ENCODE results near the gene NECTIN1.

NECTIN1 gene

DNA sequence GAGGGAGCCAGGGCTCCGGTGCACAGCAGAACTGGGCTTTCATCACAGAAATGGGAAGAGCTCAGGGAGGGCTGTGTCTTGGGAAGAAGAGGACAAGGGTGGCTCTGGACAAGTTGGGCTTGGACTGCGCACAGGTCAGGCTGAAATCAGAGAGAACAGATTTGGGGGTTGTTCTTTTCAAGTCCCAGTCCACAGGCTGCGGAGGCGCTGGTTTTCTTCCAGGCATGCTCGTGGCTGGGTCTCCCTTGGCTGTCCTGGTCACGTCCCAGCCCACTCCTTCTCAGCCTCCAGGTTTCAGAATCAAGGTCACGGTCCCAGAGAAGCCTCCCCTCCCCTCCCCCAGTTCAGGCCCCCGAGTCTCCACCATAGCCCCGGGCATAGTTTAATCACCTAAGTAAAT is 17.0 kb downstream of the NECTIN1 start:
- DNase-seq: no peak

DNA sequence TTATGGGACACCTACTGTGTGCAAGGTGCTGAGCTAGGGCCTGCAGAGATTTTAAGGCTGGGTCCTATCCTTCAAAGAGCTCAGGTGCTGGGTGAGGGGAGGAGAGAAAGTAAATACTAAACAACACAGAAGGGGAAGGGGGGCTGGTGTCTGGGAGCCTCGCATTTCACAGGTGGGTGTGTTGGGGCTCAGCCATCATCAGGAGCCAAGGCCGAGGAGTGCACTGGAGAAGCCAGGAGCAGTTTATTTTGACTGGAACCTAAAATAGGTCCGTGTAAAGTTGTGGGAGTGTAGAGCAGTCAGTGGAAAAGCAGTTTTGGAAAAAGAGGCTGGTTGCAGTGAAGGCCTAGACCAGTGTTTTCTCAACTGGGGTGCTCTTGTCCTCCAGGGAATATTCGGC is 17.5 kb downstream of the NECTIN1 start:
- no peak for DNase-seq

DNA sequence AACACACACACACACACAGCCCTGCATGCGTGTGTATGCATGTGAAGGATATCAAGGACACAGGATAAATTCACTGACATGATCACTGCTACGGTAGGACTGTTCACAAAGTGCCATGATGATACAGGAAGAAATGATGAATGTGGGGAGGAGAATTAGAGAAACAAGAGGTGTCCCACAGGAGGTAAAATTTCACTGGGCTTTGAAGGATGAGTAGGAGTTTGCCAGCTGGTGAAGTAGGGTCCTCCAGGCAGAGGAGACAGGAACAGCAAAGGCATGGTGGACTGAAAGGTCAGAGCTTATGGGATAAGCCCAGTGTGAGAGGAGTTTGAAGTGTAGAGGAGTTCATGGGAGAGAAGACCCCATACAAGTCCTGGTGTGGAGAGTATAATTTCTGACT is 18.6 kb downstream of the NECTIN1 start:
- DNase-seq: no peak

DNA sequence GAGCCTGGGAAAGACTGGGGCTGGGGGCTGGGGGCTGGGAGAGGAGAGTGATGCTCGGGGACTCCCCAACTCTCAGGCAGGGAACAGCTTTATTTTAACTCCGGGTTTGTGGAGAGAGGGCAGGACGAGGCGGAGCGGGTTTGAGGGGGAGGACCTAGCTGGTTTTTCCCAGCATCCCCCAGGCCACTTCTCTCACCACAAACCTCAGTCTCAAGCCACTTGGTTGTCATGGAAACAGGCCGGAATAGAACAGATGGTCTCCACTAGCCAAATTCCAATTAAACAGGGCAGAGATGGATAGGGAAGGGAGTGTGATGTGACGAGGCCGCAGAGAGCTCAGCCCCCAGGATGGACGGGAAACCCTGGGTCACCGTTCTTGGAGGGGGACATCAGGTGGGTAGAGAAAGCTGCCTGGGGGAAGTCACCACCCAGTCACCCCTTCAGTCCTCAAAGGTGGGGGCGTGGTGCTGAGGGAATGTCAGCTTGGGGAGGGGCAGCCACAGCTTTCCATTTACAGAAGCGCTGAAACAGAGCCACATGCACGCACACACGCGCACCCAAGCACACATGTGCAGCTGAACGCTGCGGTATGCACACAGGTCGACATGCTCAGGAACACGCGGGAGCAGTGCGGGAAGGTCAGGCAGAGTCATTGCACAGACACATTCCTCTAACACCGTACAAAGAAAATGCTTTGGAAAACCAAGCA is 19.2 kb downstream of the NECTIN1 start:
- no peak for DNase-seq

DNA sequence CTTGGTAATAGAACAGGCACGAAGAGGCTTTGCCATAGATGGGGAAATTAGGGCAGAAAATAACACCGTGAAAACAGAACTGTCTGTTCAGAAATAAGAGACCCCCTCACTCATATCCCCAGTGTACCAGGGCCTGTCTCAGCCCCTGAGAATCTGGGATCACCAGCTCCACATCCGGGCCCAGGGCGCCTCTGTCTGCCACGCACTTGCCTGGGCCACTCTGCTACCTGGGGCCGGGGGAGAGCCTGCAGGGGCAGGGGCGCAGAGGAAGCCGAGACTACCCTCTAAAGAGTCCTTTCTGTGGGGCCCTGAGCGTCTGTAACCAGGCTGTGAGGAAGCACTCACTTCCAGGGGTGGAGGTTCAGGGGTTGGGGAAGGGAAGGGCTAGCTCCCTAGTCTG is 19.8 kb downstream of the NECTIN1 start:
- no peak for DNase-seq

DNA sequence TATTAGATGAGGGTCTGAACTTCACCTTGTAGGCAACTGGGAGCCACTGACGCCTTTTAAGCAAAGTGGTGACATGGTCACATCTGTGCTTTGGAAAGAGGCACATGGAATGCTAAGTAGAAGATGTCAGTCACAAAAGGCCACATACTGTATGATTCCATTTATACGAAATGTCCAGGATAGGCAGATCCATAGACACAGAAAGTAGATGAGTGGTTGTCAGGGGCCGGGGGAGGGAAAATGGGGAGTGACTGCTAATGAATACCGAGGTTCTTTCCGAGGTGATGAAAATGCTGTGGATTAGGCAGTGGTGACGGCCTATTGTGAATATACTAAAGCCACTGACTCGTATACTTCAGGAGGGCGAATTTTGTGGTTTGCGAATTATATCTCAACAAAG is 20.6 kb downstream of the NECTIN1 start:
- no peak for DNase-seq

DNA sequence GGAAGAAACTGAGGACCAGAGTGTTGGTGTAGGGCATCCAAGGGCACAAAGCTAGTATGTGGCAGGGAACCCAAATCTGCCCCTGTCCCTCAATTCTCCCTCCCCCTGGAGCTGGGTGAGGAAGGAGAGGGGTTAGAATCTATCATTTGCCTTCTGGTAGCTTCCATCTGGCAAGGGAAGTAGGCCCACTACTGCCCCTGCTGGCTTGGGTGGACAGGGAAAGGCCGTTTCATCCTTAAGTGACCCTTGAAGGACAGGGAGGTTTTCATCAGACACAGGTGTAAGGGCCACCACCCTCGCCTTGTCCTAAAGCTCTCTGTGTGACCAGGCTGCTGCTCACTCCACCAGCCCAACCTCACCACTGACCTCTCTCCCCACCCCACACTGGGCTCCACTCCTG is 22.1 kb downstream of the NECTIN1 start:
- no peak for DNase-seq

DNA sequence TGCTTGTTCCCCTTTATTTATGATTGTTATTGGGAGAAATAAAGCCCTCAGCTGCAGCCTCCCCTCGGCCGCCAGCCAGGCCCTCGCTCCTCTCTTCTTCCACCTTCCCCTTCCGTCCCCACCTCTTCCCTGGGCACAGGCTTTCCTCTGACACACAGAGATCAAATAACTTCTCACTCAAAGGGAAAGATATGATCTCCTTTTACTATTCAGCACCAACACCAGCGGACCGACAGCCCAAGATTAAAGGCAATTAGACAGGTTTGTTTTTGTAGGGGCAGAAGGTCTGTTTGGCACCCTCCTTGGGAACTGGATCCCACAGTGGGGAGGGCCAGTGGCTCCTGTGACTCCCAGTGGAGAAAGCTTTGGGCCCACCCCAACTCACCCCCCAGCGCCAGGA is 23.0 kb downstream of the NECTIN1 start:
- DNase-seq: no peak

DNA sequence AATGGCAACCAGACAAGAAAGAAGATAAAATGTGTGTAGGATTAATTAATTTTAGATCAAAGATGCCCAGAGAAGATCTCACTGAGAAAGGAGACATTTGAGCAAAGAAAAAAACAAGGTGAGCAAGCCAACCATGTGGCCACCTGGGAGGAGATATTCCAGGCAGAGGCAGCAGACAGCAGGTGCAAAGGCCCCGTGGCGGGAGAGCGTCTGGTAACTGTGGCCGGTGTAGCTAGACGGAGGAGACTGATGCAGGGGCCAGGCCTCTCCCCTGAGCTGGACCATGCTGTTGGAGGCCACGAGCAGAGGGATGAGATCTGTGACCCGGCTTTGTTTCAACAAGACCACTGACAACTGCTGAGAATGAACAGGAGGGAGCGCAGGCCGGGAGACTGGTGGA is 23.6 kb downstream of the NECTIN1 start:
- no peak for DNase-seq

DNA sequence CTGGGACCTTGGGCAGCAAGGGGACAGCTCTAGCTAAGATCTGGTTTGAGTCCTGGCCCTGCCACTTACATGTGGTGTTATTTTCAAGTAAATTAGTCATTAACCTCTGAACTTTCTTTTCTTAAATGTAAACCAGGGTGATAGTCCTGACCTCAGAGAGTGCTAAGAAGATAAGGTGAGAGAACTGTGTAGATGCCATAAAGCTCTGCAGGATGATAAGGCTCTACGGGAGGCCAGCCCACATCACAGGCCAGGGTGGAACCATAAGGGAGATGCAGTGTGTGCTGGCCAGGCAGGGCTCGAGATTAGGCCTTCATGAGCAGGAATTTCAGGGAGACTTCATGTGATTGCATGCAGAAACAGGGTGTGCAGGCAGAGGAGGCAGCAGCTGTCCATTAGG is 24.2 kb downstream of the NECTIN1 start:
- no peak for DNase-seq

DNA sequence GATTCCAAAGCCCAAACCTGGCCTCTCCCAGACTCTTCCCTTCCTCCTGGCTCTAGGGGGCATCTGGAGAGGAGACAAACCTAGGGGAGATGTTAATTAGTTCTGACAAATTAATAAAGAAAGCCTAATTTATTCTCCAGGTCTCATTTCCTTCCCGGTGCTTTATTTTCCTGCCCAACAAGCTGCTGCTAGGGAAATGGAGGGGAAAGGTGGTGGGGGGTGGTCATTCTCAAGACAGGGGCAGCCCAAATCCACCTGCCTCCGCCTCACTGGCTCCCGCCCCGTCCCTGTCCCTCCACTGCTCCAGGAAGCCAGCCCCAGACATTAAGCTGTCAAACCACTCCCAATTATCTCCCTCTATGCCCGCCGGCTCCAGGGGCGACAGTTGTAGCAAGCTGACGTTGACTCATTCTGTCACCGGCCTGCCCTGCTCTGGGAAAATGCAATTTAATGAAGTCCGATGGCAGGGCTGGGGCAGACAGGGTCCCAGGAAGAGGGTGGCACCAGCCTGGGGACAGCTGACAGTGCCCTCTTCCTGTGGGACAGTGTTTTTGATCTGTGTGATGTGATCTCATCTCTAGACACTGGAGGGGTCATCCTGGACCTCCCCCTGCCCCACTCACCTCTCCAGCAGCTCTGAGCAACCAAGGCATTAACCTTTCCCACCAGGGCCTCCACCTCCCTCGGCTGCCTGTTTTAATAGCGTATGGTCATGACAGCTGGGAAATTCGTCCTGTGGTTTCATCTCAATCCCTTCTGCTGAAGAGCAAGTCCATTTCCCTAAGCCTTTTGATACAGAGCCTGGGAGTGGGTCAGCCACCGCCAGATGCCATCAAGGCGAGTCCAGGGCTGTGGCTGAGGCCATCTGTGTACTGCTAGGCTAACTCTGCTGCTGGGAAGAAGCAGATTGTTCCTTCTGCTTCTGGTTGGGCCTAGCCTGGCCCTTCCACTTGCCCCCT is 27.1 kb downstream of the NECTIN1 start:
- no peak for DNase-seq

DNA sequence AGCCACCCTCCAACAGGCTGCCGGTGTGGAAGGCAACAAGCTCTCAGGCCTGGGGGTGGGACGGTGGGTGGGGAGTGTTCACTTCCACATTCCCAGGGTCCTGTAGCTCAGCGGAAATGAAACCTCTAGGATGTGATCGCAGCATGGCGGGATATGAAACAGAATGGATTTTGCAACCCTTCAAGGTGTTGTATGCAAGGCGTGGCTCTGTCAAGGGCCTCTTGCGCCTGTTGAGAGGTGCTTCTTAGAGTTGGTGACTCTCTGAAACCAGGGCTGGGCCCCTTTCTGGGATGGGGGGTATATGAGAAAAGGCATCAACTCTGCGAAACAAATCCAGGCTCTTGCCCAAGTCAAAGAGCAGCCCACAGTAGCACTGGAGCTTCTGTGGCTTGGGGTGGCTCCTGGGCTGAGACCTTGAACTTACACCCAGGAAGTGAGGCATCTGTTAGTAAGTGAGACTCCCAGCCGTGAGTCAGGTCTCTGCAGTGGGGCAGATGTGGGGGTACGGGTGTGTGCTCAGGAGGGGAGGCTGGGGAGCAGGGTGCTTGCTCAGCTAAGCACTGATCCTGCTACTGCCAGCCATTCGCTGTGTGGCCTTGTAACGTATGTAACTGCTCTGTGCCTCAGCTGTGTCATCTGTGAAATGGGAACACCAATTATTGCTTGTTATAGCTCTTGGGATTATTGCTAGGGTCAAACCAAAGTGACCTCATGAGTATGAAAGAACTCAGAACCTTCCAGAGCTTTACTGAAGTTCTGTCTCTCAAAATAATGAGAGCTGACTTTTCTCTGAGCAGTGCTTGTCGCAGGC is 28.3 kb downstream of the NECTIN1 start:
- DNase-seq: no peak

DNA sequence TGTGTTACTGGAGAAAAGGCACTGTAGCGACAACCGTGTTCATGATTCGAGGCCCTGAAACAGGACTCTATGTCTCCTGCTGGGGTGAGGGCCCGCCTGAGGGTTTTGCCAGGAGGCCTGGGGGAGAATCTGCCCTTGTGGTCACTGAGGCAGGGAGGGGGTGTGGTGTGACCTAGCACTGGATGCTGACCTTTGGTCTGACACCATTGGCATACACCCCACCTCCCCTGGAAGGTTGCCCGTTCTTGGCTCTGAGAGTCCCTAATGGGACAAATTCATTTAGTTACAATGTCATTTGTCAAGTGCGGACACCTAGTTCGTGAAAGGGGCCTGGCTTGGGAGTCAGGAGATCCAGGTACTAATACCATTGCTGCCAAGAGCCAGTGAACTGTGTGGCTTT is 29.0 kb downstream of the NECTIN1 start:
- no peak for DNase-seq

DNA sequence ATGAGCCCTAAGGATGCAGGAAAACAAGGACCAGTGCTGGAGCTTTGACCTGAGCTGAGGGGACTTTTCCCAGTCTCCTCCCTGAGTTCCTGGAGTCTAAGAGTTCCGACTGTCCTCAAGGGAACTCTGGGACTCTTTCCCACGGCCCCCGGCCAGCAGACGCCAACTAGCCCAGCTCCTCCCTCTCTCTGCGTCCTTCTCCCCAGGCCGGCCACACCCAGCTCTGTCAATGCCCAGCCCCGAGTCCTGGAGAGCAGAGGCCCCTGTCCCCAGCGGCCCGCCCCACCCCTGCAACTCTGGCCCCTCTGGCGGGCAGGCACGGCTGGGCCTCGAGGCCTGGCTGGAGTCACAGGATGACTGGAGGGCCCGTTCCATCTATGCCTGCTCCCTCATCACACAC is 29.8 kb downstream of the NECTIN1 start:
- DNase-seq: no peak

DNA sequence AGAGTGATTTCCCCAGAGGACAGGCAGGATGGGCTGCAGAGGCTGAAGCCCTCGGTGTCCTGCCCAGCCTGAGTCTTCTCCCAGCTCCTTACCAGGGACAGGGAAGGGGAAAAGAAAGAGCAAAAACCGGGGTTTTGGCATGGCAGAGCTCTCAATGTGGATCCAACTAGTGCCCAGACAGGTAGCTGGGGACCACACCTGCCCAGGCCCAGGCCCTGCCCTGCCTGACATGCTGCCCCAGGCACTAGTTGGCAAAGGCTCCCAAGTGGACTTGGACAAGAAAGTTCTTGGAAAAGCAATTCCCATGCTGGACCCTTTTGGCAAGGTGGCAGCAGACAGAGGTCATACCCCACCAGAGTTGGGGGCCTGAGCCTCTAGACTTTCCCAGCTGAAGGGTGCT is 31.1 kb downstream of the NECTIN1 start:
- DNase-seq: no peak

DNA sequence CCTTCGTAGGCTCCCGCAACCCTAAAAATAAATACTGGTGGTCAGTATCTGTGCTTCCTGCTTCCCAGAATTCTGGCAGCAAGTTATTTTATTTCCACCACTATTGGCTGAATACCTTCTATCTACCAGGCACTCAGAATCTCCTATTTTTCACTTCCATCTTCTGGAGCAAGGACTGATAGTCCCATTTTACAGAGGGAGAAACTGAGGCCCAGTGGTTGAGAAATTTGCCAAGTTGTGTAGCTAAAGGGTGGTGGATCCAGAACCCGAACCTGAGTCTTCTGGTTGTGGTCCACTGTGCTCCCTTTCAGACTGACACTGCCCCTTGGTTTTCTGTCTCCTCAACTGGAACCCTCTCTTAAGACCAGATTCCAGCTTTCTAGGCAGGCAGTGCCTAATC is 31.6 kb downstream of the NECTIN1 start:
- no peak for DNase-seq

DNA sequence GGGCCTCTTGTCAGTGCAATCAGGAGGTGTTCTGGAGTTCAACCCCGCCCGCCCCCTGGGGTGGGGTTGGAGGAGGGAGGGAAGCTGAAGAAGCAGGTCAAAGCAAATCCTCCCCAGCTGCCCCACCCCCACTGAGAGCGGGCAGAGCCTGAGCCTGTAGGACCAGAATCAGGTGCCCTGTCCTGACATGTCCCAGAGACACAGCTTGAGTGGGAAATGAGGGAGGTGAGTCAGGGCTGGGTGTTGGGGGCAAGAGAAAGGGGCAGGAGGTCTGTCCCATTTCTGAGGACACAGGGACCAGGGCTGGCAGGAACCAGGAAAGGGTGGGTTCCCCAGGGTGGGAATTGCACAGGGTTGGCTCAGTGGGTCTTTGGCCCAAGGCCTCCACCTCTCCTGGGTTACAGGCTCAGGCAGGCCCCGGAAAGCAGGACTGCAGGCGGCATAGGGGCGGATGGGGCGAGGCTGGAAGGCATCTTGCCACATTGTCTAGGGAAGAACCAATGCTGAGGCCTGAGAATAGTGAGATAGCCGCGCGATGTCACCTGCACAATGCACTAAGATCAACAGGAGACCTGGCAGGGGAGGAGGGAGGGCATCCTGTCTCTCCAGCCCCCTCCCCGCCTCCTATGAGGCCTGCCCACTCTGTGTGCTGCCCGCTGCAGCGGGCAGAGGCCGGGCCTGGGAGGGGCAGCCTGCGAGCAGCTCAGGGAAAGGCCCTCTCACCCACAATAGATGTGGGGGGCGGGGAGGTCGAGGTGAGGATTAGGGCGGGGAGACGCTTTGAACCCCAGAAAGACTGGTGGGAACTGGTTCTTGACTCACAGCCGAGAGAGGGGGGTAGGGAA is 32.4 kb downstream of the NECTIN1 start:
- no peak for DNase-seq

DNA sequence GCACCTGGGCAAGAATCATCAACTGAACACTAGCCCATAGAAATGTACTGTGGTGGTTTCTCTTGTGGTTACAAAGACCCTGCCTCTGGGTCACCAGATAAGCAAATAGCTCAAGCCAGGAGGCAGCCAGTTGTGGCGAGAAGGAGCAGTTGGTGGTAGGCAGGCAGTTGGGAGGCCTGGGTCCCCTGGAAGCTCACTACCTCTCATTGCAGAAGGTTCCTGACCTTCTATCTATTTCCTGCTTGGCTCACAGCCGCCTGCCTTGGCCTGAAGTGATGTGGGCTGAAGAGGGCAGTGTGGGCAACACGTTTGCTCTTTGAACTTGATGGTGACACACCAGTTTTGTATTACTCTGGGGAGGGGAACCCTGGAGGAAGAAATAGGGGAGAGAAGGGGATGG is 34.7 kb downstream of the NECTIN1 start:
- DNase-seq: no peak

DNA sequence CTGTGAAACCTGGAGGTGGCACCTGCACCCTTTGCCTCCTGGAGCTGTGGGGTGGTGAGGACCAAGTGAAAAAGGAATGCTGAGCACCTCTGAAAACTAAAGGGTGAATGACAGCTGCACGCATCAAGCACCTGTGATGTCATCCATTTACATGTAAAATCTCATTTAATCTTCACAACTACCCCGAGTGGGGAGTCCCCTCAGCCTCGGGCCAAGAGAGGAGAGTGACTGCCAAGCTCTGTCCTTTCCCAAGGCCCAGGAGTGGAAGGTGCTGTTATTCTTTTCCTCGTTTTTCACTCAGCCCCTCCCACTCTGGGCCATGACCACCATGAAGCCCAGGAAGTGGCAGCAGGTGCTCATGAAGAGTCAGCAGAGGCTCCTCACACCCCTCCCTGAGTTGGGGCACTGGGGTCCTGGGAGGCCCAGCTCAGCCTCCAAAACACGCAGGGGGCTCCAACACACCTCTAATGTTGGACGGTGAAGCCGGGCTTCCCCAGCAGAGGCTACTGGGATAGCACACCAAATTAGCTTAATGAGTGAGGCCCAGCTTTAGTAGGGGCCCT is 35.7 kb downstream of the NECTIN1 start:
- DNase-seq: no peak

DNA sequence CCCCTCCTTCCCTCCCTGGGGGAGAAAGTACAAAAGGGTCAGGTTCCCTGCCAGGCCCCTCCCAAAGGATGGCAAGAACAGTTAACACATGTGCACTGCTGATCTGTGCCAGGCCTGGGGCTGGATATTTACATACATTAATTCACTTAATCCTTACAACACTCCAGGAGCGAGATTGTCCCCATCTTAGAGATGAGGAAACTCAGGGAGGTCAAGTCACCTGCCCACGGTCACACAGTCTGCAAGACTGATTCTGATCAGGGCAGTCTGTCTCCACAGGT is 36.5 kb downstream of the NECTIN1 start:
- DNase-seq: no peak

DNA sequence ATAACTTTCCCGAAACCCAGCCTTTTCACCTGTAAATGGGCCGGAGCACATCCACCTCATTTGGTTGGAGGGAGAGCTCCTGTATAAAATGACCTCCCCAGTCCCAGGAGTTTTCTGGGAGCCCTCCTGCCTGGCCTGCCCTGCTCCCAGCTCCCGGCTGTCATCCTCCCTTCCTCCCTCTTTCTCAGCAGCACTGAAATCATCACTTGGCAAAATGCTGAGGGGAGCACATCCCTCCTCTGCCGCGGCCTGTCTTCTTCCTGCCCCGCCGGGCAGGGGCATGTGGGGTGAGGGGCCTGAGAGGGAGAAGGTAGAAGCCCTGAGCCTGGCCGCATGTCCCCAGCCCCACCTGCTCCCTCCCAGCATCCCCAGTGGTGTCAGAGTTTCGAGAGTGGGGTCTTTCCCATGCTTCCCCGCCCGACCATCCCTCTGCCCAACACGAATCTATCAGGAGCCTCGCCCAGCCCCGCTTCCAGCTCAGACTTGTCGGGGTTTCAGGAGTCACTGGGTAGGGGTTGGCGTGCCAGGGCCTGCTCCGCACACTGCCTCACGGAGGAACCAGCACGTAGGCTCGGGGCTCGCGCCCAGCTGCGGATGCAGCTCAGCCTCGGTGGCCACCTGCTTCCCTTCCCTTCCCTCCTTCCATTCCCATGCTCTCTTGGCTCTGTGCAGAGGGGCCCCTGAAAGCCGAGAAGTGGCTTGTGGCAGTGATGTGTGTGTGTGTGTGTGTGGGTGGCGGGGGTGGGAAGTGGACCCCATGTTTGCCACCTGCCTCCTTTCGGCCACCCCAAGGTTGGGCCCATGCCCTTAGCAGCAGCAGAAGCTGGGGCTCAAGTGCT is 37.1 kb downstream of the NECTIN1 start:
- no peak for DNase-seq
